Psoas muscle (tissue), 8 donors: ENCODE measurements around the gene KIAA1191. TPM values are rescaled to one million over a fixed set of nuclear protein-coding genes. Genes with fewer than 3 reads are reported as not detected.

Source experiments
- ATAC-seq, 4 donors: fragments of 200-7000 bp; cut with Tn5 transposase; one replicate each; pipeline ENCODE4 v1.9.1; 2020; ENCODE audit warnings: moderate library complexity in 3 of 4, mild to moderate bottlenecking in 2 of 4
- DNase-seq, 2 donors: peaks; one replicate each; pipeline ENCODE4 v3.0.0-alpha.2; 2020
- H3K27ac ChIP-seq: fragments of 200-600 bp; one replicate; pipeline ENCODE4 v1.8.0; 2022
- H3K27me3 ChIP-seq, 3 donors: fragments of 200-600 bp in 1 of 3; one replicate each; pipeline versions ENCODE4 v1.6.1 to v1.8.0; 2013 to 2022; ENCODE audit warnings: low read length in 2 of 3, mild to moderate bottlenecking in 2 of 3, moderate library complexity in 1 of 3; ENCODE audit not compliant: insufficient read depth in 3 of 3
- H3K36me3 ChIP-seq, 2 donors: fragments of 200-600 bp in 1 of 2; one replicate each; pipeline versions ENCODE4 v1.6.1 to v1.8.0; 2013 to 2022; ENCODE audit warnings: low read depth in 1 of 2, mild to moderate bottlenecking in 1 of 2, moderate library complexity in 1 of 2; ENCODE audit not compliant: insufficient read depth in 1 of 2
- H3K4me1 ChIP-seq: fragments of 200-600 bp; one replicate; pipeline ENCODE4 v1.8.0; 2022
- H3K4me3 ChIP-seq: fragments of 200-600 bp; one replicate; pipeline ENCODE4 v1.8.0; 2022; ENCODE audit warnings: mild to moderate bottlenecking
- H3K9me3 ChIP-seq: fragments of 200-600 bp; one replicate; pipeline ENCODE4 v1.8.0; 2022
- WGBS, 3 donors: extraction: QIAGEN DNeasy Blood & Tissue Kit; methylation state at CpG; one replicate each; pipeline versions ENCODE4 v1.1.6 to v1.1.7; 2013; 5-methylcytosine and 5-hydroxymethylcytosine counted together
- intact Hi-C, 2 donors: fragments of 100-400 bp; cut with DNase I; formaldehyde crosslinking; loops; one replicate each; pipeline versions ENCODE4 v1.11.0 to v1.14.2; 2022
- polyA plus RNA-seq, 3 donors: library from polyadenylated mRNA; stranded (reverse); fragments of 200-250 nt; gene quantifications; one replicate each; pipeline ENCODE4 v1.2.3, GENCODE V29; 2013
- total RNA-seq, 4 donors: library from RNA; stranded (reverse); fragmentation: NEBNext Ultra II Directional in 2 of 4; extraction: Animal tissue kit (Norgen Biotek cat#: 25700) in 2 of 4; gene quantifications; one replicate each; pipeline versions ENCODE4 v1.2.1 to v1.2.4, GENCODE V29; 2021 to 2023
- TF ChIP-seq, protein P1 (sequence below): fragments of 200-600 bp; IDR thresholded peaks from one replicate; pipeline ENCODE4 v1.8.0; 2022; ENCODE audit warnings: antibody characterized with exemption
- donor health status: healthy with polysubstance abuse.
- donor health status: DM: no; HTN: no; CAD: no; lungs with moderate emphysema.
- donor health status: Bipolar disorder and iron deficiency.
- donor health status: healthy.
- donor health status: DM: yes; HTN: yes; CAD: no.
- donor health status: DM: no; HTN: no; CAD: no.
- donor health status: DM: no; HTN: no; CAD: no.
- donor health status: DM: yes; HTN: yes; CAD: no.

The KIAA1191 gene
- total and polyA plus RNA-seq, 7 donors = 27.0 to 201 (median 69.3) TPM

- TF ChIP-seq, protein P1, sequence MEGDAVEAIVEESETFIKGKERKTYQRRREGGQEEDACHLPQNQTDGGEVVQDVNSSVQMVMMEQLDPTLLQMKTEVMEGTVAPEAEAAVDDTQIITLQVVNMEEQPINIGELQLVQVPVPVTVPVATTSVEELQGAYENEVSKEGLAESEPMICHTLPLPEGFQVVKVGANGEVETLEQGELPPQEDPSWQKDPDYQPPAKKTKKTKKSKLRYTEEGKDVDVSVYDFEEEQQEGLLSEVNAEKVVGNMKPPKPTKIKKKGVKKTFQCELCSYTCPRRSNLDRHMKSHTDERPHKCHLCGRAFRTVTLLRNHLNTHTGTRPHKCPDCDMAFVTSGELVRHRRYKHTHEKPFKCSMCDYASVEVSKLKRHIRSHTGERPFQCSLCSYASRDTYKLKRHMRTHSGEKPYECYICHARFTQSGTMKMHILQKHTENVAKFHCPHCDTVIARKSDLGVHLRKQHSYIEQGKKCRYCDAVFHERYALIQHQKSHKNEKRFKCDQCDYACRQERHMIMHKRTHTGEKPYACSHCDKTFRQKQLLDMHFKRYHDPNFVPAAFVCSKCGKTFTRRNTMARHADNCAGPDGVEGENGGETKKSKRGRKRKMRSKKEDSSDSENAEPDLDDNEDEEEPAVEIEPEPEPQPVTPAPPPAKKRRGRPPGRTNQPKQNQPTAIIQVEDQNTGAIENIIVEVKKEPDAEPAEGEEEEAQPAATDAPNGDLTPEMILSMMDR = no peak
- H3K4me3 ChIP-seq = no peak overlapping the region
- peaks cover 0 to 87% of the 10 kb centered on the region in 2 donors for H3K36me3 ChIP-seq
- 76 to 90% (median 81%) methylated on average over 11 of the region's 11 CpGs for WGBS, 3 donors
- H3K4me1 ChIP-seq = peaks cover 2% of the 10 kb centered on the region
- no peak for DNase-seq
- H3K27ac ChIP-seq = no peak overlapping the region
- H3K27me3 ChIP-seq = peaks cover 0 to 1% (median 0%) of the 10 kb centered on the region in 3 donors
- intact Hi-C loops = no loop called here
- ATAC-seq = no peak
- H3K9me3 ChIP-seq = no peaks in the 10 kb centered on the region
These were observed 33.5 kb upstream of the KIAA1191 start for GRCh38 chr5:176394881-176395675.

- TF ChIP-seq, protein P1 = no peak
- H3K9me3 ChIP-seq = no peaks in the 10 kb centered on the region
- peaks cover 0 to 82% of the 10 kb centered on the region in 2 donors for H3K36me3 ChIP-seq
- WGBS, 3 donors = 85 to 88% (median 88%) methylated on average over 9 of the region's 9 CpGs
- no peak overlapping the region for H3K27ac ChIP-seq
- H3K27me3 ChIP-seq = peaks cover 0 to 1% (median 0%) of the 10 kb centered on the region in 3 donors
- intact Hi-C loops = no loop called here
- H3K4me3 ChIP-seq = no peak overlapping the region
- no peak for ATAC-seq
- peaks cover 8% of the 10 kb centered on the region for H3K4me1 ChIP-seq
- DNase-seq = no peak
These were observed 32.5 kb upstream of the KIAA1191 start for GRCh38 chr5:176394096-176394495.

DNA sequence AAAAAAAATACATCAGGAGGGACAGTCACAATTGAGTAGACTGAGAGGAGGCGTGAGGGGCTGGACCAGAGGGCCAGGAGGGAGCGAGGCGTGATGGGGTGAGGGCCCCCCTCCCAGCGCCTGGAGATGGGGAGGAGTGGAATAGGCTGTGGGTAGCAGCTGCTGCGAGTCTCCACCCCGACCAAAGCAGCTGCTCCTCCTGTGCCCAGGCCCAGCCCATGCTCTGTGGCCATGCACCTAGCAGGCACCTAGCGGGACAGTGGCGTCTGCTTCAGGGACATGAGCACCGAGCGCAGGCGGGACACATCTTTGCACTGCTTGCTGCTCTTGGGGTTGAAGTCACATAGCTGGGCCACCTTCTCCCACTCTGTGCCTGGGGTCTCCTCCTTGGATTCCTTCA, 31.0 kb upstream of the KIAA1191 start:
- ATAC-seq = no peak
- DNase-seq = peak in 1 of 2 donors; percentile 26
- intact Hi-C loops = loop anchor here in 1 of 2 donors (2.0 kb wide), 1 partner anchor 18 kb away; no protein-coding TSS in a partner anchor
- H3K9me3 ChIP-seq = no peaks in the 10 kb centered on the region
- H3K27me3 ChIP-seq = peaks cover 0 to 1% (median 0%) of the 10 kb centered on the region in 3 donors
- no peak overlapping the region for H3K27ac ChIP-seq
- H3K36me3 ChIP-seq = peaks cover 0 to 67% of the 10 kb centered on the region in 2 donors
- 66 to 86% (median 77%) methylated on average over 11 of the region's 11 CpGs for WGBS, 3 donors
- peaks cover 9% of the 10 kb centered on the region for H3K4me1 ChIP-seq
- TF ChIP-seq, protein P1 = no peak
- no peak overlapping the region for H3K4me3 ChIP-seq

GRCh38 chr5:176391999-176392398, 30.4 kb upstream of the KIAA1191 start:
- Histone ChIP-seq H3K27me3 (peaks cover 0 to 1% (median 0%) of the 10 kb centered on the region in 3 donors), H3K4me3 (no peak overlapping the region), H3K27ac (no peak overlapping the region), H3K36me3 (peaks cover 0 to 65% of the 10 kb centered on the region in 2 donors), H3K9me3 (no peaks in the 10 kb centered on the region), H3K4me1 (peaks cover 14% of the 10 kb centered on the region)
- 89 to 93% (median 93%) methylated on average over 4 of the region's 4 CpGs for WGBS, 3 donors
- TF ChIP-seq, protein P1 = no peak
- DNase-seq (peak in 1 of 2 donors; percentile 23), ATAC-seq (no peak)
- intact Hi-C loops = loop anchor here in 1 of 2 donors (2.0 kb wide), 1 partner anchor 19 kb away; no protein-coding TSS in a partner anchor
